WTC11 (cell line): ENCODE results near the gene GOLGA7B. TPM values are rescaled to one million over a fixed set of nuclear protein-coding genes. Genes with fewer than 3 reads are reported as not detected.
A peak's percentile ranks its signal among the peaks of the same experiment; 100 is the strongest.

Experiments used
- ATAC-seq: fragments of 200-7000 bp; cut with Tn5 transposase; 2 replicates; pipeline ENCODE4 v1.10.0; 2021; ENCODE audit warnings: mild to moderate bottlenecking, moderate library complexity
- Bru-seq: library from RNA; stranded (reverse); fragments of 400-500 nt; gene quantifications from one replicate; lab custom pipeline; 2021; lab: Mats Ljungman, UMichigan
- CTCF ChIA-PET: fragments of 300-600 bp; sonication (Branson Sonifier 250); formaldehyde crosslinking; loops from one replicate; lab custom pipeline; 2021; ENCODE audit warnings: antibody characterized with exemption; lab: Charles Lee
- POLR2A ChIA-PET: fragments of 350-600 bp; sonication (Branson Sonifier 250); formaldehyde crosslinking; loops from one replicate; lab custom pipeline; 2021; ENCODE audit warnings: antibody characterized with exemption; lab: Charles Lee
- DNase-seq: peaks from one replicate; pipeline ENCODE4 v3.0.0; 2021; ENCODE audit warnings: low spot score
- H3K27ac Mint-ChIP-seq: 2 replicates; pipeline ENCODE4 v1.8.0; 2021; ENCODE audit warnings: mixed read lengths
- H3K27me3 Mint-ChIP-seq: 2 replicates; pipeline ENCODE4 v1.8.0; 2021; ENCODE audit warnings: low read depth, mild to moderate bottlenecking, moderate library complexity, mixed read lengths
- H3K36me3 Mint-ChIP-seq: 2 replicates; pipeline ENCODE4 v1.8.0; 2021; ENCODE audit warnings: mixed read lengths
- H3K4me1 Mint-ChIP-seq: 2 replicates; pipeline ENCODE4 v1.8.0; 2022; ENCODE audit warnings: mixed read lengths
- H3K4me3 Mint-ChIP-seq: 2 replicates; pipeline ENCODE4 v1.8.0; 2021; ENCODE audit warnings: mild to moderate bottlenecking, moderate library complexity, mixed read lengths
- H3K9me3 Mint-ChIP-seq: 2 replicates; pipeline ENCODE4 v1.8.0; 2021; ENCODE audit warnings: mixed read lengths
- E2F1 ChIP-seq: sonication (generic); formaldehyde crosslinking; IDR thresholded peaks from 2 replicates; pipeline ENCODE4 v1.8.0; 2022; ENCODE audit warnings: mild to moderate bottlenecking, missing genetic modification reagents
- ERG ChIP-seq: fragments of 250-450 bp; sonication (Bioruptor Pico); IDR thresholded peaks from 2 replicates; pipeline ENCODE4 v1.8.0; 2021; ENCODE audit warnings: mild to moderate bottlenecking
- ETV6 ChIP-seq: sonication (generic); formaldehyde crosslinking; IDR thresholded peaks from 2 replicates; pipeline ENCODE4 v1.8.1; 2022; ENCODE audit warnings: mild to moderate bottlenecking, missing genetic modification reagents
- FOXJ3 ChIP-seq: sonication (generic); formaldehyde crosslinking; IDR thresholded peaks from 2 replicates; pipeline ENCODE4 v1.9.0; 2021; ENCODE audit warnings: missing genetic modification reagents, mild to moderate bottlenecking, borderline replicate concordance
- GABPB1 ChIP-seq: sonication (generic); formaldehyde crosslinking; IDR thresholded peaks from 2 replicates; pipeline ENCODE4 v1.8.1; 2023; ENCODE audit warnings: mild to moderate bottlenecking, missing genetic modification reagents
- IRF1 ChIP-seq: sonication (generic); formaldehyde crosslinking; IDR thresholded peaks from 2 replicates; pipeline ENCODE4 v1.8.0; 2023; ENCODE audit warnings: missing genetic modification reagents
- MYBL2 ChIP-seq: sonication (generic); formaldehyde crosslinking; IDR thresholded peaks from 2 replicates; pipeline ENCODE4 v1.8.1; 2023; ENCODE audit warnings: mild to moderate bottlenecking, moderate library complexity, missing genetic modification reagents
- NR1H2 ChIP-seq: sonication (generic); formaldehyde crosslinking; IDR thresholded peaks from 2 replicates; pipeline ENCODE4 v1.9.0; 2021; ENCODE audit warnings: mild to moderate bottlenecking, moderate library complexity, missing genetic modification reagents
- PRDM15 ChIP-seq: sonication (generic); formaldehyde crosslinking; IDR thresholded peaks from 2 replicates; pipeline ENCODE4 v1.8.0; 2022; ENCODE audit warnings: missing genetic modification reagents
- TEAD1 ChIP-seq: sonication (generic); formaldehyde crosslinking; IDR thresholded peaks from 2 replicates; pipeline ENCODE4 v1.8.0; 2022; ENCODE audit warnings: mild to moderate bottlenecking, missing genetic modification reagents
- TP53 ChIP-seq: sonication (generic); formaldehyde crosslinking; IDR thresholded peaks from 2 replicates; pipeline ENCODE4 v1.8.1; 2023; ENCODE audit warnings: mild to moderate bottlenecking, missing genetic modification reagents
- ZBTB21 ChIP-seq: sonication (generic); formaldehyde crosslinking; IDR thresholded peaks from 2 replicates; pipeline ENCODE4 v1.8.1; 2023; ENCODE audit warnings: mild to moderate bottlenecking, missing genetic modification reagents, borderline replicate concordance
- ZNF232 ChIP-seq: sonication (generic); formaldehyde crosslinking; IDR thresholded peaks from 2 replicates; pipeline ENCODE4 v1.8.0; 2022; ENCODE audit warnings: mild to moderate bottlenecking, missing genetic modification reagents
- long read RNA-seq, 3 experiments: library from RNA in 1 of 3; library from capped mRNA in 1 of 3; library from polyadenylated mRNA in 1 of 3; unstranded in 2 of 3; stranded (forward) in 1 of 3; transcript quantifications; one replicate each; pipeline ENCODE4 v2.0.0, GENCODE V29; 2021
- total RNA-seq: library from RNA; stranded (reverse); gene quantifications from 3 replicates; pipeline ENCODE4 v1.2.3, GENCODE V29; 2021
- TF ChIP-seq, protein P1 (sequence below): fragments of 250-450 bp; sonication (Bioruptor Pico); IDR thresholded peaks from 2 replicates; pipeline ENCODE4 v1.9.0; 2021; ENCODE audit warnings: mild to moderate bottlenecking, borderline replicate concordance
- TF ChIP-seq, protein P2 (sequence below): sonication (generic); formaldehyde crosslinking; IDR thresholded peaks from 2 replicates; pipeline ENCODE4 v1.8.1; 2022; ENCODE audit warnings: missing genetic modification reagents, borderline replicate concordance
- TF ChIP-seq, protein P3 (sequence below): sonication (generic); formaldehyde crosslinking; IDR thresholded peaks from 2 replicates; pipeline ENCODE4 v1.8.1; 2023; ENCODE audit warnings: mild to moderate bottlenecking, moderate library complexity, missing genetic modification reagents
- TF ChIP-seq, protein P4 (sequence below): sonication (generic); formaldehyde crosslinking; IDR thresholded peaks from 2 replicates; pipeline ENCODE4 v1.8.1; 2023; ENCODE audit warnings: mild to moderate bottlenecking, missing genetic modification reagents, moderate library complexity

The GOLGA7B gene
- 0.07 to 0.24 TPM (median 0.07 TPM) in 3 replicates for total RNA-seq
- Bru-seq, nascent RNA, result percentile 9 among the genes with signal in this experiment
- long read RNA-seq, experiment 1, partial matches to known transcripts, result 0 of 1 reads
- long read RNA-seq, experiment 1, other reads (novel, unspliced or antisense), result 1 of 1 reads
- long read RNA-seq, experiment 2, result 0 reads
- long read RNA-seq, experiment 3, result 0 reads

DNA sequence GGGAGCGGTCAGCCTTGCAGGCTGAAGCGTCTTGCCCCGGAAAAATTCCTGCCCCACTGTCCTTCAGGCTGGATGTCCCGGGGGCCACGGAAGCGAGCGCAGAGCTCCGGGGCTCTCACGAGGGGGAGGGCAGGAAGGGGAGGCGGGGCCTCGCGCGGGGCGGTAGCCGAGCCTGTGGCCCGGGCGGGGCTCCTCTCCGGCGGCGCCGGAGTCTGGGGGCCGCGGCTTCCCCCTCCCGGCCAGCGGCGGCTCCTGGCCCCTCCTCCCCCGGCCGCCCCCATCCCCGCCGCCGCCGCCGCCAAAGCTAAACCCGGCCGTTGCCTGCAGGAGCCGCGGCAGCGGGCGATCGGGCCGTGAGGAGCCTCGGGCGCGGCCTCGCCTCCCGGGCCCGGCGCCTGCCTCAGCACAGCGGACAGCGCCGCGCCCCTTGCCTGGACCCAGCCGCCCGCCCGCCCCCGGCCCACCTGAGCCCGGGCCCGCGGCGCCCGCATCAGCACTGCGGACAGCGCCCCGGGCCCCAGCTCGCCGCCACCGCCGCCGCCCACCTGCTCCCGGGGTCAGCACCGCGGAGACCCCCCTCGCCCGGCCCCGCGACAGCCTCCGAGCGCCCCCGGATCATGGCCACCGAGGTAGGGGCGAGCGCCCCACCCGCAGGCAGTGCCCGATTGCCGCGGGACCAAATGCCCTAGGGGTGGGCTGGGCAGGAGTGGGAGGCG lies at the start of gene GOLGA7B:
Gene GOLGA7B, plus strand, starts transcription at position 157 of the 716 bp plus-strand sequence. Its CDS starts 461 bp downstream, at position 618.
- Mint-ChIP-seq H3K27me3 (peaks cover 37% of the 10 kb centered on the region), H3K27ac (no peak within 1 kb of the TSS), H3K9me3 (no peaks in the 10 kb centered on the region), H3K36me3 (no peaks in the 10 kb centered on the region), H3K4me1 (peaks cover 14% of the 10 kb centered on the region), H3K4me3 (peak within 1 kb of the TSS; percentile 73)
- ChIA-PET CTCF (interaction anchor here (0.6 to 2.2 kb wide), 20 partner anchors 10 to 1510 kb away, joined by 3 to 22 read pairs (median 4); no protein-coding TSS in a partner anchor), POLR2A (no interaction called here)
- ATAC-seq (peak; percentile 95), DNase-seq (peak; percentile 75)
- TF ChIP-seq E2F1 (no peak), ERG (CRISPR knock-in tag) (no peak), TEAD1 (no peak), GABPB1 (CRISPR knock-in tag) (no peak), ZNF232 (CRISPR knock-in tag) (no peak), TP53 (CRISPR knock-in tag) (peak; percentile 81; the same call in 1 of the 2 replicates), FOXJ3 (no peak), PRDM15 (CRISPR knock-in tag) (no peak), NR1H2 (no peak), MYBL2 (CRISPR knock-in tag) (no peak), ZBTB21 (CRISPR knock-in tag) (no peak), ETV6 (CRISPR knock-in tag) (no peak), IRF1 (no peak)
- TF ChIP-seq, protein P1, sequence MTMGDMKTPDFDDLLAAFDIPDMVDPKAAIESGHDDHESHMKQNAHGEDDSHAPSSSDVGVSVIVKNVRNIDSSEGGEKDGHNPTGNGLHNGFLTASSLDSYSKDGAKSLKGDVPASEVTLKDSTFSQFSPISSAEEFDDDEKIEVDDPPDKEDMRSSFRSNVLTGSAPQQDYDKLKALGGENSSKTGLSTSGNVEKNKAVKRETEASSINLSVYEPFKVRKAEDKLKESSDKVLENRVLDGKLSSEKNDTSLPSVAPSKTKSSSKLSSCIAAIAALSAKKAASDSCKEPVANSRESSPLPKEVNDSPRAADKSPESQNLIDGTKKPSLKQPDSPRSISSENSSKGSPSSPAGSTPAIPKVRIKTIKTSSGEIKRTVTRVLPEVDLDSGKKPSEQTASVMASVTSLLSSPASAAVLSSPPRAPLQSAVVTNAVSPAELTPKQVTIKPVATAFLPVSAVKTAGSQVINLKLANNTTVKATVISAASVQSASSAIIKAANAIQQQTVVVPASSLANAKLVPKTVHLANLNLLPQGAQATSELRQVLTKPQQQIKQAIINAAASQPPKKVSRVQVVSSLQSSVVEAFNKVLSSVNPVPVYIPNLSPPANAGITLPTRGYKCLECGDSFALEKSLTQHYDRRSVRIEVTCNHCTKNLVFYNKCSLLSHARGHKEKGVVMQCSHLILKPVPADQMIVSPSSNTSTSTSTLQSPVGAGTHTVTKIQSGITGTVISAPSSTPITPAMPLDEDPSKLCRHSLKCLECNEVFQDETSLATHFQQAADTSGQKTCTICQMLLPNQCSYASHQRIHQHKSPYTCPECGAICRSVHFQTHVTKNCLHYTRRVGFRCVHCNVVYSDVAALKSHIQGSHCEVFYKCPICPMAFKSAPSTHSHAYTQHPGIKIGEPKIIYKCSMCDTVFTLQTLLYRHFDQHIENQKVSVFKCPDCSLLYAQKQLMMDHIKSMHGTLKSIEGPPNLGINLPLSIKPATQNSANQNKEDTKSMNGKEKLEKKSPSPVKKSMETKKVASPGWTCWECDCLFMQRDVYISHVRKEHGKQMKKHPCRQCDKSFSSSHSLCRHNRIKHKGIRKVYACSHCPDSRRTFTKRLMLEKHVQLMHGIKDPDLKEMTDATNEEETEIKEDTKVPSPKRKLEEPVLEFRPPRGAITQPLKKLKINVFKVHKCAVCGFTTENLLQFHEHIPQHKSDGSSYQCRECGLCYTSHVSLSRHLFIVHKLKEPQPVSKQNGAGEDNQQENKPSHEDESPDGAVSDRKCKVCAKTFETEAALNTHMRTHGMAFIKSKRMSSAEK, result no peak
- TF ChIP-seq, protein P2, sequence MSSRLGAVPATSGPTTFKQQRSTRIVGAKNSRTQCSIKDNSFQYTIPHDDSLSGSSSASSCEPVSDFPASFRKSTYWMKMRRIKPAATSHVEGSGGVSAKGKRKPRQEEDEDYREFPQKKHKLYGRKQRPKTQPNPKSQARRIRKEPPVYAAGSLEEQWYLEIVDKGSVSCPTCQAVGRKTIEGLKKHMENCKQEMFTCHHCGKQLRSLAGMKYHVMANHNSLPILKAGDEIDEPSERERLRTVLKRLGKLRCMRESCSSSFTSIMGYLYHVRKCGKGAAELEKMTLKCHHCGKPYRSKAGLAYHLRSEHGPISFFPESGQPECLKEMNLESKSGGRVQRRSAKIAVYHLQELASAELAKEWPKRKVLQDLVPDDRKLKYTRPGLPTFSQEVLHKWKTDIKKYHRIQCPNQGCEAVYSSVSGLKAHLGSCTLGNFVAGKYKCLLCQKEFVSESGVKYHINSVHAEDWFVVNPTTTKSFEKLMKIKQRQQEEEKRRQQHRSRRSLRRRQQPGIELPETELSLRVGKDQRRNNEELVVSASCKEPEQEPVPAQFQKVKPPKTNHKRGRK (CRISPR knock-in tag), result no peak
- TF ChIP-seq, protein P3, sequence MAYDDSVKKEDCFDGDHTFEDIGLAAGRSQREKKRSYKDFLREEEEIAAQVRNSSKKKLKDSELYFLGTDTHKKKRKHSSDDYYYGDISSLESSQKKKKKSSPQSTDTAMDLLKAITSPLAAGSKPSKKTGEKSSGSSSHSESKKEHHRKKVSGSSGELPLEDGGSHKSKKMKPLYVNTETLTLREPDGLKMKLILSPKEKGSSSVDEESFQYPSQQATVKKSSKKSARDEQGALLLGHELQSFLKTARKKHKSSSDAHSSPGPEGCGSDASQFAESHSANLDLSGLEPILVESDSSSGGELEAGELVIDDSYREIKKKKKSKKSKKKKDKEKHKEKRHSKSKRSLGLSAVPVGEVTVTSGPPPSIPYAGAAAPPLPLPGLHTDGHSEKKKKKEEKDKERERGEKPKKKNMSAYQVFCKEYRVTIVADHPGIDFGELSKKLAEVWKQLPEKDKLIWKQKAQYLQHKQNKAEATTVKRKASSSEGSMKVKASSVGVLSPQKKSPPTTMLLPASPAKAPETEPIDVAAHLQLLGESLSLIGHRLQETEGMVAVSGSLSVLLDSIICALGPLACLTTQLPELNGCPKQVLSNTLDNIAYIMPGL (CRISPR knock-in tag), result no peak
- TF ChIP-seq, protein P4, sequence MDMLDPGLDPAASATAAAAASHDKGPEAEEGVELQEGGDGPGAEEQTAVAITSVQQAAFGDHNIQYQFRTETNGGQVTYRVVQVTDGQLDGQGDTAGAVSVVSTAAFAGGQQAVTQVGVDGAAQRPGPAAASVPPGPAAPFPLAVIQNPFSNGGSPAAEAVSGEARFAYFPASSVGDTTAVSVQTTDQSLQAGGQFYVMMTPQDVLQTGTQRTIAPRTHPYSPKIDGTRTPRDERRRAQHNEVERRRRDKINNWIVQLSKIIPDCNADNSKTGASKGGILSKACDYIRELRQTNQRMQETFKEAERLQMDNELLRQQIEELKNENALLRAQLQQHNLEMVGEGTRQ, result no peak; the same call in 1 of the 2 replicates
